ENCODE results near the gene TMEM255B.

Gene TMEM255B

DNA sequence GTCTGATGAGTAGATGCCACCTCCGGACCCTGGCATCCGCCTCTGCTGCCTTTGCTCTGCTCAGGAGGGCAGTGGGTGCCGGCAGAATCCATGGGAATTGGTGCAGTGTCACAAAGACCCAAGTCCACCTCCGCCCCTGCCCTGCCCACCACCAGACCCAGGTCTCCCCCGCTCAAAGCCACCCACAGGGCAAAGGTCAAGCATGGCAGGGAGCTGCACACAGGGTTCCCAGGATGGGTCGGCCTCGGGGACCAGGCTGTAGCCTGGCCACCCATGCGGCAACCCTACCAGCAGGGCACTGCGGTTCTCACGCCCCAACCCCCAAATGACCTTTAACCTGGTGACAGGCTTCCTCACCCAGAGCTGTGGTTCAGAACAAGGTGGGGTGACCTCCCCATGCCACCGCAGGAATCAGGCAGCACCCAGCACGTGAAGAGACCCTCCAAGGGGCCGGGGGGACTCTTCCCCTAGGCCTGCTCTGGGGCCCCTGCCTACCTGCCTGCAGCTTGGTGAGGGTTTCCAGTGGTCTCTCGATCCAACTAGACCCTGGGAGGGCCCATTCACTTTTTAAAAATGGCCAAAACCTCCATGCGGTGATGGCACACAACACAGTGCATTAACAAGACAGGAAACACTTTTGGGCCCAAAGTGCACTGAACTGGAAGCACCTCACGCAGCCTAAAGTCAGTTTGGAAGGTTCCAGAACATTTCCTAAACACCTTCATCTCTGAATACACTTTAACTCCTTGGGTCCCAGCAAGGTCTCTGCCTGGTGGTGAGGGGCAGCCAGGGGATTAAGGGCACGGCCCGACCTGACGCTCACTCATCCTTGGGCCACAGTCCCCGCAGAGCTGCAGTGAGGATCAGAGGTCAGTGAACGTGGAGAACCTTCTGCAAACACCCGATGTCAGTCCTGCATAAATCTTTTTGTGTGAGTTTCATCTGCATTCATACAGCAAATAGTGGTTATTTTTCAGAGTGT is 93.8 kb downstream of the TMEM255B start:
- DNase-seq = no peak

DNA sequence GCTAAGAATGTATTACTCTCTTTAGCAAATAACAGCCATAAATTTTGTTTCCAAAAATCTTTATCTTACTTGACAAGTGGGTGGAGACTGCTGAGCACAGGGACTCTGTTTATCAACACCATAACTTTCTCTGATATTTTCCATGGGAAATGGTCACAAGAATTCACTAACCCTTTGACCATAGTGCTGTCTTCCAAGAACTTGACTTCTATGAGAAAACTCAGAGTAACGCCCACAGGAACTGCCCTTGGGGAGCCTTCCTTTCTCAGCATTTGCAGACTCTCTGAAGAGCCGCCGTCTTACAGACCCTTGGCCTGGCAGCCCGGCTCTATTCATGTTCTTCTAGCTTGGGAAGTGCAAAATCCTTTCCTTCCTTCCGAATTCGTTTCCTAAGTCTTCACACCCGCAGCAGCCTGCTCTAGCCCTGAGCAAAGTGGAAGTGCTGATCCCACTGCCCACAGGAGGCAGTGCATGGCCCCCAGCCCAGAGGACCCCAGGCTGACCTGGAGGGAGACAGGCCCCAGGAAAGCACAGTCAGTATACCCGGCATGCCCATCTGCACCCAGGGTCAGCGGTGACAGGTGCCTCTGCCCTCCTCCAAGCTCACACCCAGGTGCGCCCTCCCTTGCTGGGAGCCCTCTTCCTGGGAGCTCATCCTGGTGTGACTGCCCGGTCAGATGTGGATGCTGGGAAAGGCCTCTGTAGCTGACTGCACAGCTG is 94.7 kb downstream of the TMEM255B start:
- DNase-seq = no peak

DNA sequence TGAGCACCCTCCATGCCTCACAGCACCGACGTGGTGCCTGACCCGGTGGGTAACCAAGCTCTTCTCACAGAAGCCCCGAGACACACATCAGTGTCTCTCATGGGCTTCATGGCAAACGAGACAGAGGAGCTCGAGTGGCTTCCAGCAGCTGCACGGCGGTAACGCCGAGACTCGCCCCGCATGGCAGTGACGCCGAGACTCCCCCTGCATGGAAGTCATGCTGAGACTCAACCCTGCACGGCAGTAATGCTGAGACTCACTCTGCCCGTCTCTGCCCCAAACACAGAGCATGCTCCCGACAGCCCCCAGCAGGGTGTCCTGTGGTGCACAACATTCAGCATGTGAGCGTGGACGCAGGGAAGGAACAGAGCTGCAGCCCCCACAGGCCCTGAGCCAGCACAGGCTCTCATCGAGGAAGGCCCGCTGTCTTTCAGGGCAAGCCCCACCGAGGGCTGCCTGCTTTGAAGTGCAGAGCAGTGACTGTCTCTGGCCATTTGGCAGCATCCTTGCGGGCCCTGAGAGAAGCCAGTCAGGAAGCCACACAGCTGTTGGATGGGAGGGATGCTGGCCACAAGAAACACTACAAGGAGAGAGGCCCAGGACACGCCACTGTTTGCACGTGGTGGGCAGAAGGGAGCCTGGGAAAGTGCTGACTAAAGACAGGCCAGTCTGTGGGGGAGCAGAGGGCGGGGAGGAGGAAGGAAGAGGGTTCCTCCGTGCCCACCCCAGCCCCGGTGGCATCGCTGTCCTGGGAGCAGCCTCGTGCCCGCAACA is 95.4 kb downstream of the TMEM255B start:
- DNase-seq = no peak

DNA sequence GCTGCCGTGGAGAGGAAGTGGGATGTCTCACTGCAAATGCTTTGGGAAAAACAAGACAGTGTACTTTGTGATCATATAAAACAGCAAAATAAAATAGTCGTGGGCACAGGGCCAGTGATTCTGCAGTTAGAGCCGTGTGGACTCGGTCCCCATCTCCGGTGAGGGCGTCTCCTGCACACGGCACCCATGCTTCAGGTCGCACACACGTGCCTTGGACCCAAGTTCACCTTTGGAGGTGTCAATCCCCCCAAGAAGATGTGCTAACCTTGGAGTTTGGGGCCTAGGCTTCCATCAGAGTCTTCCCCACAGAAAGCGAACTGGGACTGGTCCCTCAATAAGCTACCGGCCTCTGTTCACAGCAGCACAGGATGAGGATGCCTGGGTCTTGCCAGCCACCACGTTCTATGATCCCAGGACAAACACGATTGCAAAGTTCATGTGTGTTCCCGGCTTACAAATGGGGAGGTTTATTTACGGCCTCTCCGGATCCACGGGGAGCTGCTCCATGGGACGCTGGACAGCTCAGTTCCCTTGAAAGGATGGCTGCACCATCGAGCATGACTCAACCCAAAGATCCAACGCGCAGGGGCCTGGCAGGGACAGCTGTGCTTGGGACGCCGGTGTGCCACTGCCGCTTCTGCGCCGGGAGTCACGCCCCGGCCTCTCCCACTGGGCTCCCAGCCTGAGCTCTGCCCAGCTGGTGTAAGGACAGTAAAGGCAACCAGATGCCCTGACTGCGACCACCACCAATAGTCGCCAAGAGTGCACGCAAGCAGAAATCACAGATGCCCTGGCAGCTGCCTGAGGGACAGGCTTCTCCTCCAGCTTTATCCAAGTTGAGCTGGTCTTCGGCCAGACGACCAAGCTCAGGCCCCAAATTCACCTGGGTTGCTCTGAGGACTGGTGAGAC is 96.2 kb downstream of the TMEM255B start:
- no peak for DNase-seq

DNA sequence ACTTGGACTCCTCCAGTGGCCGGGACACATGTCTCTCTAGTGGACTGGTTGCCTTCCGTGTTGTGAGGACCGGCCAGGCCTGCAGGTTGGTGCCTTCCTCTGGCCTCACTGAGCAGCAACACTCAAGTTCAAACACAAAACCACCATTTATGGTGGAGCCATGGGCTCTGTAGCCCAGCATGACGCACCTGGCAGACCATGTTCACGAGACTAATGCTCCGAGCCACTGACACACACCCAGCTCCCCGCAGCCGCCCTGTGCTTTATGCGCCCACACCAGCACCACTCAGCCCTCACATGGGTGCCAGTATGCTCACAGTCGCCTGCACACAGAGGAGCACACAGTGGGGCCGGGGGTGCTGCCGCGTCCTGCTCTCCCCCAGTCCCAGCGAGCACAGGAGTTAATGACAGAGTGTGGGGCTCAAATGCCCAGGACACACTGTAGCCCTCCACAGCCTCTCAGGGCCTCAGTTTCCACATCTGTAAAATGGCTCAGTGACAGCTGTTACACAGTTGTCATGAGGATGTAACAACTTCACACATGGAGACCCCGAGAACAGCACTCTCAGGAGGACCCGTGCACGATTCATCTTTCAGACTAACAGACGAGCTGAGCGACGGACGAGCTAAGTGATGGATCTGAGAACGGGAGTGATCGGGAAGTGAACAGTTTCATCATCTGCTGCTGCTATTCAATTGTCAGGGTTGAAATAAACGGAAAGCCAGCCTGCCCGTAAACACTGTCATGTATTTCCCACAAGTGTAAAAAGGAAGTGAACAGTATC is 97.1 kb downstream of the TMEM255B start:
- DNase-seq = no peak

DNA sequence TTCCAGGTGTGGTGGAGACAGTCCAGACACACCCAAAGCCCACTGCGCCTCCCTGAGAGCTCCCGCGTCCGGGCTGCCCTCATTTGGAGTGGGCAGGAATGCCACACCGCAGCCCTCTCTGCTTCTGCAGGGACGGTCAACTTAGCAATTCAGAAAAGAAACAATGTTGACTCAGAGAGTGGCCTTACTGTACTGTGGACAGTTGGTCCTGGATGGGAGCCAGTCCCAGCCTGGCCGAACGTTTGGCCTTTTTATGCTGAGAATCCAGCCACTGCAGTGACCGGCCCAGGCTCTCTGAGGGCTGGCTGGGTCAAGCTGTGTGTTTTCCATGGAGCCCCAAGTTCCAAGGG is 97.7 kb downstream of the TMEM255B start:
- DNase-seq = no peak

DNA sequence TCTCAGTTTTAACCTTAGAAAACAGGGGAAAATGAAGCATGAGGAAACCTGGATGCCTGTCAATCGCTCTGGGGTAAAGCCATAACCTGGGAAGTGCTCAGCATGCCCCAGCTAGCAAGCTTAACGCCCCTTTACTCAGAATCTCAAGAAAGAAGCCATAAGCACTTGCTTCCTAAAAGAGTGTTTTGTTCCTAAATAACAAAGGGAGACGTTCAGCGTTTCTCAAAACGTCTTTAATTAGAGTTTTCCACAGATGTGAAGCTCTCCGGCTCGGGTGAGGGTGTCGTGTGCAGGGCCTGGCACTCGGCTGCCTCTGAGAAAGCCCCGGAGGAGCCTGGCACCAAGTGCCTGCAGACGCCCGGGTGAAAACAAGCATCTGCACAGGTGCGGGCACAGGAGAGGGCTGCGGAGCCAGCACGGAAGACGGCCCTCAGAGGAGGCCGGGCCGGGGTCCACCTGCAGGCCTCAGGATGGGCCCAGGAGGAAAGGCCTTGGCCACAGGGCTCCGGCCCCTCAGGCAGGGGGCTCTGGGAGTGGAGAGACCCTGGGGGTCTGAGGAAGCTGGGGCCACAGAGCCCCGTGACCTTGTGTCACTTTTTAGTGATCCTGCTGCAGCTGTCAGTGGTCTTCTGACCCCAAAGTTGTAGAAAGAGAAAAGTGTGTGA is 98.6 kb downstream of the TMEM255B start:
- DNase-seq = no peak

DNA sequence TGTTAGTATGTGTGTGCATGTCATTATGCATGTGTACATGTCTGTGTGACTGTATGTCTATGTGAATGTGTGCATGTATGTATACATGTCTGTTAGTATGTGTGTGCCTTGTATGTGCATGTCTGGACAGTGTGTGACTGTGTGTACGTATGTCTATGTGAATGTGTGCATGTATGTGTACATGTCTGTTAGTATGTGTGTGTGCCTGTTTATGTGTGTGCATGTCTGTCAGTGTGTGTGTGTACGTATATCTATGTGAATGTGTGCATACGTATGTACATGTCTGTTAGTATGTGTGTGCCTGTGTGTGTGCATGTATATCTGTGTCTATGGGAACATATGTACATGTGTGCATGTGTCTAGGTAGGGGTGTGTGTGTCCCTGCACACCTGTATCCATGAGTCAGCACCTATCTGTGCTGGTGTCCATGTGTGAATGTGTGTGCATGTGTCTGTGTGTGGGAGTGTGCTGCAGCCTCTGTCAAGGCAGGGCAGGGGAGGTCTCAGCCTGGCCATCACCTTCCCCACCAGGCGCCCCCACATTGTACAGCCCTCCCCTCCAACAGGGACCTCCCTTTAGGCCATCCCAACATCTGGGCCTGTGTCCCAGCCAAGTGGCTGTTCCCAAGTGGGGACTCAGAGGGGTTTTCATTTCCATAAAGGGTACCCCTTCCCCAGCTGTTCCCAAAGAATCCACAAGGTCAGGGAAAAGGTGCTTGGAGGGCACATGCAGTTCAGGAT is 100.5 kb downstream of the TMEM255B start:
- no peak for DNase-seq

DNA sequence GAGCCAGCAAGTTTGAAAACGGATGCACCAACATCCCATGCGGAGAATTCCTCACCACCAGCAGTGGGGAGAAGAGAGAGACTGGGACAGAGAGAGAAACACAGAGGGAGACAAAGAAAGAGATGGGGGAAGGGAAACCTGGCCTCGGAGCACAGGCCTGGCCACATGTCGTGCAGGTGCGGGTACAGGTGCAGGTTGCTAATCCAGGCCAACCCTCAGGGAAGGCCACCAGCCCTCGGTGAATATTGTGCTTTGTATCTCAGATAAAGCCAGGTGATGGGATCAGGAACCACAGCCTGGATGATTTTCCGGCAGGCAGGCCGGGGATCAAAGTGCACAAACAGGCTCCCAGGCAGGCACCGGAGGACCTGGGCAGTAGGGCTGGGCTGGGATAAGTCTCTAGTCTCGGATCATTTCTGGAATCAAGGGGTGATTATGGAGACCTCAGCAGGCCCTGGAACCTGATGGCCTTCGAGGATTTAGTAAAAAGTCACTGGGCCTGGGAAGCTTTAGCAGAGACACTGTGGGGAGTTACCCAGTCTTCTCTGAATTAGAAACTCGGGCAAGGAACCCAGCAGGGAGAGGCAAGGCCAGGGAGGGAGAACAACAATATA is 101.1 kb downstream of the TMEM255B start:
- peak; percentile 75 to 92 for DNase-seq

DNA sequence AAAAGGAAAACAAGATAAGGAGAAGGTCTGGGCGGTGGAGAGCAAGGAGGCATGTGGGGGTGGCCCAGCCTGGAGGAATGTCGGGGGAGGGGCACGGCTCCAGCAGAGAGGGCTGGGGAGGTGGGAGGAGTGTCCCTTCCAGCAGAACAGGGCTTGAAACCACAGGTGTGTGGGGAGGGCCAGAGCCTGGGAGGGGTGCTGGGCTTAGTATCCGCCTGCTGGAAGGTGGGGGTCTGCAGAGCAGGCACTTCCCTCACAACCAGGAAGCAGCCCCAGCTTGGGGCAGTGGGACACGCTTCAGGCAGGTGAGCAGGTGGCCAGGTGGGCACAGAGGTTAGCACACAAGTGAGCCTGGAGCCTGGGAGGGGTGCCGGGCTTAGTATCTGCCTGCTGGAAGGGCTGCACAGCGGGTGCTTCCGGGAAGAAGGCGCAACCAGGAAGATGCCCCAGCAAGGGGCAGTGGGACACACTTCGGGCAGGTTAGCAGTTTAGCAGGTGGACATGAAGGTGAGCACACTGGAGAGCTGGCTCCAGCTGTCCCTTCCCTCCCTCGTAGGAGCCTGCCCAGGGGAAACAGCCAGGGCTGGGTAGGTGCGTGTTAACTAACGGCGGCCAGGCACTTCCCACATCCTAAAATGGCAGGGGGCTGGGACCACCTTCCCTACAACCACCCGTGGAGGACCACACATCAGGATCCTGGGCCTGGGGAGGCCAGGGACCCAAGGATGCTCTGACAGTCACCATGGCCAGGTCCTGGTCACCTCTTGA is 101.8 kb downstream of the TMEM255B start:
- DNase-seq = peak; percentile 63 to 79

DNA sequence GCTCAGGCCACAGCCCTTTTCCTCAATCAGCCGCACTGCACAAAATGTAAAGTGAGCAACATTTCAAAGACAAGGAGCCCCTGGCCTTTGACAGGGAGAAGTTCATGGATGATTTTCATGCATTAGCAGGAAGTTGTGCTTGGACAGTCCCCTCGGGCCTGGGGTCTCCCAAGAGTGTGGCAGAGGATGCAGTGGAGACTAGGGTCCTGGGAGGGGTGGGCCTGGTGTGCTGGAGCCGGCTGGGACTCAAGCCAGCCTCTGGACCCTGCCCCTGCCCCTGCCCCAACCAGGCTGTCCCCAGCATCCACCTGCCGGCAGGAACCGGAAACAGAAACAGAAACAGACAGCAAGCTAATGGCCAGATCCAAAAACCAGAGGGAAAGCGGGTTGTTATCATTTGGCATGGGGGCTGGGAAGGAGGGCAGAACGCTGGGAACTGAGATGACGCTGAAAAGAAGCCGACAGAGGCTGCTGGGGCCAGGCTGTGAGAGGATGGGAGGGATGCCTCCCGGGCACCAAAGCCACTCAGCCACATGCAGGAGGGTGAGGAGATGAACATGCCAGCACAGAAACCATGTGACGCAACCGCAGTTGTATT is 102.5 kb downstream of the TMEM255B start:
- peak; percentile 24 to 66 for DNase-seq

DNA sequence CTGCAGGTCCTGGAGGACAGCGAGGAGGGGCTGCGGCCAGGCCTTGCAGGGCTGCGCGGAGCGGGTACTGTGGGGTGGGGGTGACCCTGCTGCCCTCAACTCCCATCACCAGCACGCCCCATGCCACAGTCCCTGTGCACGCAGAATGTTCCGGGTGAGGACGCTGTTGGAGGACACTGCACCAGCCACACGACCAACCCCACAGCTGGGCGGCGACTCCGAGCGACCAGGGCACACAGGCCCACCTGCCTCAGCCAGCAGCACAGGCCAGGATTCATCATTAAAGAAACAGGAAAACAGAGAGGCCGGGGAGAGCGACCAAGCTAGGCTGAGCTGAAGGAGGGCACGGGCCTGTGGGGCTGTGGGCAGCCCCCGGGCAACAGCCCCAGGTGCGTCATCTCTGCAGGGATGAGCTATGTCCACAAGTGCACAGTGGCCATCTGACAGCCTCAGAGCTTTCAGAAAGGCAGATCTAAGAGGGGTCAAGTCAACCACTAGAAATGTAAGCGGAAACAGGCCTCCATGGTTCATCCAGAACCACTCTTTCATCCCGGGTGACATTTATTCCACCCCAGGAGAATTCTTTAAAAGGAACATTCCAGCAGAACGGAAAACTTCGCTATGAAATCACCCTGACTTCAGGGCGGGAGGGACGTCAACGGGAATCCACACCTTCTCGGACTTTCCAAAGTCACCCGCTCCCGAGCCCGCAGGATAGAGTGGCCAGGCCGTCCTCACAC is 103.3 kb downstream of the TMEM255B start:
- peak in 1 of 2 experiments; percentile 50 for DNase-seq

DNA sequence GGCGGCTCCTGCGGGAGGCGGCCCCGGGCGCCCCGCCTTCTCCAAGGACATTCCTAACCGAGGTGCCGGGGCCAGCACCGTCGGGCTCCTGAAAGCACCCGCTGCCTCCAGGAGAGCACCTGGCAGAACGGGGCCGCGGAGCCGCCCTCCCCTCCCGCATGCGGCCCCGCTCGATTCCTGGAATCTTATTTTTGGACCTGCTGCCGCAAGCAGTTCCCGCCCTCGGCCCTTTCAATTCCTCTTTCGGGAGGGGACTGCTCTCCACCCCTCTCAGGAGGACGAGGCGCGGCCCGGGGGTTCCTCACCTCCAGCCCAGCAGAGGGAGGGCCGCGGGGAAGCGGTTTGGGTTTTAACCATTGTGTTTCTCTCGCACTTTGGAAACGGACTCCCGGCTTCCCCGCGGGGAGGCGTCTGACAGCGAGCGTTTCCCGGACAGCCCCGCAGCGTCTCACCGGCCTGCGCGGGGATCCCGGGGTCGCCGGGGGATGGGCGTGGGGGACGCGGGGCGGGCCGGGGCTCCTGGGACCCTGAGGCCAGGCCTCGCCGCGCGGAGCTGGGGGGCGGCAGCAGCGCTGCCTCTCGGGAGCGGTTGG is 104.0 kb downstream of the TMEM255B start:
- DNase-seq = peak in 1 of 2 experiments; percentile 81

DNA sequence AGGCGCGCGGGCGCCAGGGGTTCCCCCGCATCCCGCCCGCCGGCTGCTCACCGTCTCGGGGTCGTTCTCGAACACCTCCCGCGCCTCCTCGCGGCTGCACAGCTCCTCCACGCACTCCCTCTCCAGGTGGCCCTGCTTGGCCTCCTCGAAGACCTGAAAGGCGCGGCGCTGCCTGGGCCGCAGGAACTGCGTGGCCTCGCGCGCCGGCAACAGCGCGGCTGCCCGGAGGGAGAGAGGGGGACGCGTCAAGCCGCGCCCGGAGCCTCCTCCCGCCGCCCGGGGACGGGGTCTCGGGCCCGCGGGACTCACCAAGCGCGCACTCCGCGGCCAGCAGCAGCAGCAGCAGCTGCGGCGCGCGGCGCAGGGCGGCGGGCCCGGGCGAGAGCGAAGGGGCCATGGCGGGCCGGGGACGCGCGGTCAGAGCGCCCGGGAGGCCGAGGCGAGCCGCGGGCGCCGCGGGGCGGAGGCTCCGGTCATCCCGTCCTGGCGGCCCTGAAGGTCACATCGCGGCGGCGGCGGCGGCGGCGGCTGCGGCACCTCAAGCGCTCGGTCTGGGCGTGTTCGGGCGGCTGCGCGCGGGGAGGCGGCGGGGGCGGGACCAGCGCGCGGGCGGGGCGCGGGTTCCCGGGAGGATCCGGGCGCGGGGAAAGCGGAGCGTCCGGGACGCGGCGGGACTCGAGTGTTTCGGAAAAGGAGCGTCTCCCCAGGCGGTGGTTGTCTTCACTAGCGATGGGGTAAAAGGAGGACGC is 104.7 kb downstream of the TMEM255B start, which contains the start of gene GAS6:
Gene GAS6 (minus strand): TSS at position 553 of the 749 bp plus-strand sequence. CDS start 156 bp downstream, at position 397.
- DNase-seq = peak in 1 of 2 experiments; percentile 73

DNA sequence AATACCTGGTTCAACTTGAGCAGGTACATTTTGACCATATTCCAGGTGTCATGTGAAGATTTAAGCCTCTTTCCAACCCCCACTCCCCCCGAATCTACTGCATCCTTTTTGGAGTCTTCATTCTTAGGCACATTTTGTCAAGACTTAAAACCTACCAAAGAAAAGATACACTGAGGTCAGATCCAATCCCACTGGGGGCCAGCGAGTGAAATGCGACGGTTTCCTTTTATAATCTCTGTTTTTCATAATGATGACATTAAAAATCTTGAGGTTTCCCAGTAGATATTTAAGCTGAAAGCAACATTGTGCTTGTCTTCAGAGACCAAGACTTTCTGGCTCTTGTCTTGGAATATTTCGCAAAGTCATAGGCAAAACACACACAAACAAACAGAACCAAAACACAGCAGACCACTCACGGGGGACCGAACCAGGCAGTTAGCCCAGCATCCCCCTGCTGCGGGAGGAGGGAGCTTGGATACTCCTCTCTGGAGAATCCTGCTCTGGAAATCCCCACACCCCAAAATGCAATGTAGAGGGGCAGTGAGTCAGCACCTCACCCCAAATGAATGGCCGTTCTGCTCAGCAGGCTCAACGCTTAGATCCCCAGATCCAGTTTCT is 105.4 kb downstream of the TMEM255B start:
- DNase-seq = peak in 1 of 2 experiments; percentile 24

DNA sequence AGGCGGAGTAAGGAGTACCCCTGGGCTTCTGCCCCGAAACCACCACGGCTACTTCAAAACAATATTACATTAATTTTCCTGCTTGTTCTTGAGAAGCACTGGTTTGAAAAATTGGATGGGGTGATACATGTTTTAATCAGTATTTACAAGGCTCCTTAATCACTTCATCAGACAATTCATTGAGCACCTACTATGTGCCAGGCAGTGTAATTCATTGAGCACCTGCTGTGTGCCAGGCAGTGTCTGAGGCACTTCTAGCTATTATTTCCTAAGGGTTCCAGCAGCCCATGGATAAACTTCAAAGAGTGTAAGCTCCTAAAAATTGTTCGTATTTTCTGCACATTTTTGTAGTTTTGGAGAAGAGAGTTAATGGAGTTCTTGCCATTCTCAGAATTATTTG is 106.4 kb downstream of the TMEM255B start:
- DNase-seq = no peak

Data from NCI-H526 (cell line).